BJ (cell line): ENCODE data around the gene CCDC154. TPM values are rescaled to one million over a fixed set of nuclear protein-coding genes. Genes with fewer than 3 reads are reported as not detected.

Experiments used
- CTCF ChIA-PET: fragments of 350-600 bp; formaldehyde crosslinking; extraction: SDS; loops from one replicate; lab custom pipeline; 2021; ENCODE audit warnings: antibody characterized with exemption, inconsistent platforms; lab: Yijun Ruan, JAX
- POLR2A ChIA-PET: fragments of 300-600 bp; sonication (Branson Sonifier 250); formaldehyde crosslinking; extraction: SDS; loops from one replicate; lab custom pipeline; 2021; ENCODE audit warnings: antibody characterized with exemption; lab: Charles Lee
- DNase-seq: peaks from one replicate; pipeline ENCODE4 v3.0.0-alpha.2; 2011; ENCODE audit warnings: low read depth
- H3K27me3 ChIP-seq: 2 replicates; pipeline ENCODE4 v1.6.0; 2011; ENCODE audit warnings: low read length; ENCODE audit not compliant: control insufficient read depth, insufficient read depth
- H3K36me3 ChIP-seq: 2 replicates; pipeline ENCODE4 v1.5.1; 2011; ENCODE audit warnings: low read length; ENCODE audit not compliant: control insufficient read depth, insufficient read depth
- H3K4me3 ChIP-seq: 2 replicates; pipeline ENCODE4 v1.5.1; 2011; ENCODE audit warnings: low read depth, mild to moderate bottlenecking, control low read depth, low read length
- polyA plus RNA-seq: library from polyadenylated mRNA; depleted of rRNA; stranded (reverse); fragments of >200 nt; gene quantifications from 2 replicates; pipeline ENCODE4 v1.2.3, GENCODE V29; 2011
- TF ChIP-seq, protein P1 (sequence below): IDR thresholded peaks from 2 replicates; pipeline ENCODE4 v1.5.1; 2011; ENCODE audit warnings: low read depth, mild to moderate bottlenecking, control low read depth, inconsistent platforms, low read length, moderate library complexity; ENCODE audit not compliant: insufficient read depth

The CCDC154 gene
- polyA plus RNA-seq, 1 experiment = 0.04 TPM

DNA sequence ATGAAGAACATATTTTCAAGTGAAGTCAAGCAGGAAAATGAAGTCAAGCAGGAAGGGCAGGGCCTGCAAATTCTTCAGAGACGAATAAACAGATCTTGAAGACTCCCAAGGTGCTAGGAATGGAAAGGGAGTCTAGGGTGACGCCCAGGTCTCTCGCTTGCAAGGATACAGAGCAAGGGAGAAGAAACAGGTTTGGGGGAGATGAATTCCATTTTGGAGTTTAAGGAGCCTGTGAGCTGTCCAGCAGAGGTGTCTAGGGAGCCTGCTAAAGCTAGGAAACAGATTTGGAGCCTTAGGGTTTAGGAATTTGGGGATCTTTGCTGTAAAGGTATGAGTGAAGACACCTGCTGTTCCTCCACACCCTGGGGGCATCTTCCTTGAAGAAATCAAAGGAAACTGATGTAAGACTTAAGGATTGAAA, 27.8 kb downstream of the CCDC154 start:
- no peaks in the 10 kb centered on the region for H3K27me3 ChIP-seq
- peaks cover 1% of the 10 kb centered on the region; the same call in 1 of the 2 replicates for H3K36me3 ChIP-seq
- ChIA-PET CTCF (interaction anchor here (0.8 kb wide), 1 partner anchor 53 kb away, joined by 3 read pairs; no protein-coding TSS in a partner anchor), POLR2A (no interaction called here)
- TF ChIP-seq, protein P1, sequence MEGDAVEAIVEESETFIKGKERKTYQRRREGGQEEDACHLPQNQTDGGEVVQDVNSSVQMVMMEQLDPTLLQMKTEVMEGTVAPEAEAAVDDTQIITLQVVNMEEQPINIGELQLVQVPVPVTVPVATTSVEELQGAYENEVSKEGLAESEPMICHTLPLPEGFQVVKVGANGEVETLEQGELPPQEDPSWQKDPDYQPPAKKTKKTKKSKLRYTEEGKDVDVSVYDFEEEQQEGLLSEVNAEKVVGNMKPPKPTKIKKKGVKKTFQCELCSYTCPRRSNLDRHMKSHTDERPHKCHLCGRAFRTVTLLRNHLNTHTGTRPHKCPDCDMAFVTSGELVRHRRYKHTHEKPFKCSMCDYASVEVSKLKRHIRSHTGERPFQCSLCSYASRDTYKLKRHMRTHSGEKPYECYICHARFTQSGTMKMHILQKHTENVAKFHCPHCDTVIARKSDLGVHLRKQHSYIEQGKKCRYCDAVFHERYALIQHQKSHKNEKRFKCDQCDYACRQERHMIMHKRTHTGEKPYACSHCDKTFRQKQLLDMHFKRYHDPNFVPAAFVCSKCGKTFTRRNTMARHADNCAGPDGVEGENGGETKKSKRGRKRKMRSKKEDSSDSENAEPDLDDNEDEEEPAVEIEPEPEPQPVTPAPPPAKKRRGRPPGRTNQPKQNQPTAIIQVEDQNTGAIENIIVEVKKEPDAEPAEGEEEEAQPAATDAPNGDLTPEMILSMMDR = no peak
- H3K4me3 ChIP-seq = no peak overlapping the region
- DNase-seq = no peak

DNA sequence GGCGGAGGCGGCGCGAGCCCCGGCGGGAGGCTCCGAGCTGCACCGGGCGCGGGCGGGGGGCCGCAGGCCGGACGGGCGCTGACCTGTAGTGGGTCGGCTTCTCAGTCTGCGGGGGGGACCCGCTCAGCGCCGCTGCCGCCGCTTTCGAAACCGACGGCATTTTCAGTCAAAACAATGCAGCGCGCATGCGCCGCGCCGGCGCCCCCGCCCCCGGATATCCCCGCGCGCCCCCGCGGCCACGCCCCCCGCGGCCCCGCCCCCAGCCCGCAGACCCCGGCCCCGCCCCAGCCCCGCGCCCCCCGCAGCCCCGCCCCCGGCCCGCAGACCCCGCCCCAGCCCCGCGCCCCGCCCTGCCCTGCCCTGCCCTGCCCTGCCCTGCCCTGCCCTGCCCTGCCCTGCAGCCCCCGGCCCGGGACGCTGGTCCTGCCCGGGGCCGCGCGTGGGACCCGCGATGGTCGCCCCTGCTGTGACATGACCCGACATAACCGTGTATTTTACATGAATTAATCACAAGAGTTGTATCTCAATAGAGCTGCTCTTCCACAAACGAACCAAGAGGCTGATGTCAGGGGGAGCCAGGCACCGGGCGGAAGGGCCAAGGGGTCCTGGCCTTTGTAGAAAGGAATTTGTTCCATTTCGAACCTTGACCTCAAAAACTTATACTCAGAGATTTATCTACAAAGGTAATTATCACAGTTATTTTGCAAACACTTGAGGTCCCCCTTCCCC, 29.7 kb downstream of the CCDC154 start, which contains the start of gene UNKL:
Gene UNKL (minus strand): TSS at position 173 of the 729 bp plus-strand sequence. CDS start 13 bp downstream, at position 160.
- ChIA-PET POLR2A (no interaction called here), CTCF (no interaction called here)
- TF ChIP-seq, protein P1 = no peak
- no peak for DNase-seq
- Histone ChIP-seq H3K4me3 (peak within 1 kb of the TSS; percentile 99), H3K27me3 (no peaks in the 10 kb centered on the region), H3K36me3 (peaks cover 1% of the 10 kb centered on the region; the same call in 1 of the 2 replicates)

DNA sequence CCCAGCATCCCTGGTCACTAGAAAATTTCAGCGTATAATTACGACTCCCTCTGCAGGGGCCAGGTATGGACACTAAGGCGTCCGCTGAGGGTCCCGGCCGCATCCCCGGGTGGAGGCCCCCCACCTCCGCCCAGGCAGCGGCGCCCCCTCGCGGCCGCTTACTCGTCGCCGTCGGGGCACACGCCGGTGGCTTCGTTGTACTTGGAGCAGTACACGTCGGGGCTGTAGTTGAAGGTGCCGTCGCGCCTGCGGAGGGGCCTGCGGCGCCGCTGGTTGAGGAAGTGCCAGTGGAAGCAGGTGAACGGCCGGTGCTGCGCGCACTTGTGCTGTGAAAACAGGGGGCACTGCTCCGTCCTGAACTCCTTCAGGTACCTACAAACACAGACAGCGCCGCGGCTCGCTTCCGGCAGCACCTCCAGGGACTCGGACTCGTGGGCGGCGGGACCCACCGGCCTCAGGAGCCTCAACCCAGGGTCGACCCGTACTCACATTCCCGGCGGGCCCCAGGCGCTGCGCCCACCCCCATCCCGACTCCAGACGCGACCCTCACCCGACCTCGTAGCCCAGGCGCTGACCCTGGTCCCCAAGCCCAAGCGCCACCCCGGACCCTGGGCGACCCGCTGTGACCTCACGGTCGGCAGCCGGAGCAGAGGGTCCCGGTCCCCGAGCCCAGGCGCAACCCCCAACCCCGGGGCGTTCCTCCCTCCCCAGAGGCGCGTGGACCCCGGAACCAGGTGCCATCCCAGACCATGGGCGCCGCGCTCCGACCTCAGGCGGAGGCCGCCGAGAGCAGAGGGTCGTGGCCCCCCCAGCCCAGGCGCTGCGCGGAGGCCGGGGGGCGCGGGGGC, 30.4 kb downstream of the CCDC154 start:
- H3K36me3 ChIP-seq = peaks cover 1% of the 10 kb centered on the region
- H3K4me3 ChIP-seq = peak overlapping the region; percentile 99
- CTCF ChIA-PET = interaction anchor here (0.8 kb wide), 1 partner anchor 110 kb away, joined by 4 read pairs; no protein-coding TSS in a partner anchor
- DNase-seq = no peak
- TF ChIP-seq, protein P1 = peak; percentile 60
- POLR2A ChIA-PET = no interaction called here
- H3K27me3 ChIP-seq = no peaks in the 10 kb centered on the region

DNA sequence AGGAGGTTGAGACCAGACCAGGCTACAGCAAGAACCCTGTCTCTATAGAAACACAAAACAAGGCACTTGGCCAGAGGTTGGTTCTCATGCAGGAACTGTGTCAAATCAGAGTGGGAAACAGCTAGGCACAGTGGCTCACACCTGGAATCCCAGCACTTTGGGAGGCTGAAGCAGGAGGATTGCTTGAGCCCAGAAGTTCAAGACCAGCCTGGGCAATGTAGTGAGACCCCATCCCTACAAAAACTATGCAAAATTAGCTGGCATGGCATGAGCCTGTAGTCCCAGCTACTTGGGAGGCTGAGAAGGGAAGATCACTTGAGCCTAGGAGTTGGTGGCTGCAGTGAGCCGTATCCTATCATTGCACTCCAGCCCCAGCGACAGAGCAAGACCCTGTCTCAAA, 31.5 kb downstream of the CCDC154 start:
- H3K36me3 ChIP-seq = peaks cover 1% of the 10 kb centered on the region
- no peak overlapping the region for H3K4me3 ChIP-seq
- CTCF ChIA-PET = interaction anchor here (0.8 kb wide), 1 partner anchor 109 kb away, joined by 4 read pairs; no protein-coding TSS in a partner anchor
- no peaks in the 10 kb centered on the region for H3K27me3 ChIP-seq
- TF ChIP-seq, protein P1 = no peak
- no peak for DNase-seq
- POLR2A ChIA-PET = interaction anchor here (0.6 kb wide), 1 partner anchor 20 kb away, joined by 3 read pairs; no protein-coding TSS in a partner anchor
